Suprapubic skin (tissue), 3 donors: ENCODE data around the gene SWAP70.

Experiments used
- EP300 ChIP-seq: sonication (generic); formaldehyde crosslinking; IDR thresholded peaks from one replicate; pipeline ENCODE4 v1.6.1; 2017; ENCODE audit warnings: antibody characterized with exemption
- TF ChIP-seq, protein P1 (sequence below), 2 donors: fragments of 200-600 bp in 1 of 2; fragments of 450-650 bp in 1 of 2; sonication (generic) in 1 of 2; IDR thresholded peaks; one replicate each; pipeline ENCODE4 v1.5.1; 2016 to 2019; ENCODE audit warnings: antibody characterized with exemption in 2 of 2, mild to moderate bottlenecking in 1 of 2, moderate library complexity in 1 of 2

DNA sequence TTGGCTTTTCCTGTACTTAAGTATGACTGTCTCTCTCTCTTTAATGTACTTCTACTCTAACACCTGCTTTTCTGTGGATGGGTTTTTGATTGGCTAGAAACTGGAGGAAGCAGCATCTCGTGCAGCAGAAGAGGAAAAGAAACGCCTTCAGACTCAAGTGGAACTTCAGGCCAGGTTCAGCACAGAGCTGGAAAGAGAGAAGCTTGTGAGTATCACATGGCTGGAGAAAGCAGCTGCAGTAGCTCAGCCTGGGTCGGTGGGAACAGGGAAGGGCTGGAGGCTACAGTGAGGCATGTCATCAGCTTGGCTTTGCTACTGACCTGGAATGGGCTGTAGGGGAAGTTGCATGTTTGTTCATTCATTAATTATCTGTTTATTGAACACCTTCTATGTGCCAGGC, 74.2 kb downstream of the SWAP70 start:
- TF ChIP-seq, protein P1, sequence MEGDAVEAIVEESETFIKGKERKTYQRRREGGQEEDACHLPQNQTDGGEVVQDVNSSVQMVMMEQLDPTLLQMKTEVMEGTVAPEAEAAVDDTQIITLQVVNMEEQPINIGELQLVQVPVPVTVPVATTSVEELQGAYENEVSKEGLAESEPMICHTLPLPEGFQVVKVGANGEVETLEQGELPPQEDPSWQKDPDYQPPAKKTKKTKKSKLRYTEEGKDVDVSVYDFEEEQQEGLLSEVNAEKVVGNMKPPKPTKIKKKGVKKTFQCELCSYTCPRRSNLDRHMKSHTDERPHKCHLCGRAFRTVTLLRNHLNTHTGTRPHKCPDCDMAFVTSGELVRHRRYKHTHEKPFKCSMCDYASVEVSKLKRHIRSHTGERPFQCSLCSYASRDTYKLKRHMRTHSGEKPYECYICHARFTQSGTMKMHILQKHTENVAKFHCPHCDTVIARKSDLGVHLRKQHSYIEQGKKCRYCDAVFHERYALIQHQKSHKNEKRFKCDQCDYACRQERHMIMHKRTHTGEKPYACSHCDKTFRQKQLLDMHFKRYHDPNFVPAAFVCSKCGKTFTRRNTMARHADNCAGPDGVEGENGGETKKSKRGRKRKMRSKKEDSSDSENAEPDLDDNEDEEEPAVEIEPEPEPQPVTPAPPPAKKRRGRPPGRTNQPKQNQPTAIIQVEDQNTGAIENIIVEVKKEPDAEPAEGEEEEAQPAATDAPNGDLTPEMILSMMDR (IDR thresholded peaks at IDR 0.05) = no peak
- TF ChIP-seq EP300 = no peak
